Activated CD8-positive, alpha-beta memory T cell treated with anti-CD3 and anti-CD28 coated beads for 1 hour (primary cell): ENCODE results near the gene SNX27.
"Not testable (repeated sequence)": the region's sequence is repeated elsewhere in the genome, so short reads cannot be mapped to it uniquely, and the experiment has no call there.

Experiments
- DNase-seq, 2 donors: peaks; one replicate each; pipeline ENCODE4 v3.0.0-alpha.2; 2020; ENCODE audit warnings: low read depth in 1 of 2; ENCODE audit errors: extremely low read depth in 1 of 2

The SNX27 gene

DNA sequence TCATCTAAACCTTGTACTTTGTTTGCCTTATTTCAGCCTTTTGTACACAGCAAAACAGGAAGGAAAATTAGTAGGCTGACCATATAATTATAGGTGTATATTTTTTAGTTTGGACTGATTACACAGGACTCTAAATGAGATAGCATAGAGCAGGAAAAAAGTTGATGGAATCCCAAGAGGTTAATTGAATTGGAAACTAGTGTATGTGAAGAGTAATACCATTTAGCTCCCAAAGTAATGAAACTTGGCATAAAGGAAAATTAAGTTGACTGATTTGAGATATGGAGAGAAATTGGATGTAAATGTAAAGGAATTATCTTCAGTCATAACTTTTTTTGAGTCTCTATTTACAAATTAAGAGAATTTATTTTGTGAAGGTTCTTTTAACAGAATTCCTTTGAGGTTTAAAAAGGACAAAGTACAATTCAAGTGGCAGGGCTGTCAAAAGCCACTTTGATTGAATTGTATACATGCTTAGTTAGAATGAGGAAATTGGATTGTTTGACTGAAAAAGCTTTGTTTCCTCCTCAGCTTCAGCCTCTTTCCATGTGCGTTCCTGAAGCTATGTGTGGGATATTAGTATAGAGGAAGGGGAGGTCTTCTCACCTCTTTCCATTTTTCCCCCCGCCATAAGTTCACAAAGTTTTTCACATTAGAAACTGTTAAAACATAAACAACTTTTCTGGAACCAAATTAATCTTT, 26.4 kb downstream of the SNX27 start:
- DNase-seq: no peak

DNA sequence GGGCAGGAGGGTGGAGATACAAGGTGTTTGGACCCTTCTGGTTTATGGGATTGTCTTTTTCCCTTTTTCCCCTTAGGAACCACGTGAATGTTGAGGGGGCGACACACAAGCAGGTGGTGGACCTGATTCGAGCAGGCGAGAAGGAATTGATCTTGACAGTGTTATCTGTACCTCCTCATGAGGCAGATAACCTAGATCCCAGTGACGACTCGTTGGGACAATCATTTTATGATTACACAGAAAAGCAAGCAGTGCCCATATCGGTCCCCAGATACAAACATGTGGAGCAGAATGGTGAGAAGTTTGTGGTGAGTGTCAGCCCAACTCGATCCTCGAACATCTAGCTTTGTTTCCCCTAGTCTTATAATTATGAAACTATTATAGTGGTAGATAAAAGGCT, 27.0 kb downstream of the SNX27 start:
- DNase-seq: no peak

DNA sequence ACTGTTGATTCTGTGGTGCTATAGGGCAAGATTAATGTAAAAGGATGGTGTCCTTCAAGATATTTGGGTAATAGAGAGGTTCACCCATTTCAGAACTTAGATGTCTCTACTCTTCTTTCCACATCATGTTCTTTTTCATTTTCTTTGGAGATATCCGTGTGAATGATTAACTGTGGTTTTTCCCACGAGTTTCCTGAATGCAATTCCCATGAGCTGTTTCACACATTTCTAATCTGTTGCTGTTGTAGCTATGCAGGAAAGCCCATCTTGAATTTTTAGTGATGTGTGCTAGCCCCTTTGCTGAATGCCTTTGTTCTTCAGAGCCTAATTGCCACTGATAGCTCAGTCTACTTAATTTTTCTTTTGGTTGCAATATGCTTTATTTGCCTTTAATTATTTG, 27.6 kb downstream of the SNX27 start:
- no peak for DNase-seq

DNA sequence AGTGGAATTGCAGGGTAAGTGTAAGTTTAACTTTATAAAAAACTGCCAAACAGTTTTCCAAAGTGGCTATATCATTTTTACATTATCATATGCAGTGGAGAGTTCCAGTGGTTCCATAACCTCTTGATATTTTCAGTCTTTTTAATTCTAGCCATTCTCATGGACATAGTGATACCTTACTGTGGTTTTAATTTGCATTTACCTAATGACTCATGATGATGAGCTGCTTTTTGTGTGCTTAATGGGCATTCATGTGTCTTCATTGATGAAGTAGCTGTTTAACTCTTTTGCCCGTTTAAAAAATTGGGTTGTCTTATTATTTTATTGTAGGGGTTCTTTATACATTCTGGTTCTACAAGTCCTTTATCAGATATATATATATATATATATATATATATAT, 29.4 kb downstream of the SNX27 start:
- DNase-seq: no peak

DNA sequence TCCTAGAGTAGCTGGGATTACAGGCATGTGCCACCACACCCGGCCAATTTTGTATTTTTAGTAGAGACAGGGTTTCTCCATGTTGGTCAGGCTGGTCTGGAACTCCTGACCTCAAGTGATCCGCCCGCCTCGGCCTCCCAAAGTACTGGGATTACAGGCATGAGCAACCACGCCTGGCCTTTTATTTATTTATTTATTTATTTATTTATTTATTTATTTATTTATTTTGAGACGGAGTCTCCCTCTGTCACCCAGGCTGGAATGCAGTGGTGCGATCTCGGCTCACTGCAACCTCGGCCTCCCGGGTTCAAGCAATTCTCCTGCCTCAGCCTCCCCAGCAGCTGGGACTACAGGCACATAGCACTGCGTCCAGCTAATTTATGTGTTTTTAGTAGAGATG, 31.2 kb downstream of the SNX27 start:
- not testable (repeated sequence) for DNase-seq

DNA sequence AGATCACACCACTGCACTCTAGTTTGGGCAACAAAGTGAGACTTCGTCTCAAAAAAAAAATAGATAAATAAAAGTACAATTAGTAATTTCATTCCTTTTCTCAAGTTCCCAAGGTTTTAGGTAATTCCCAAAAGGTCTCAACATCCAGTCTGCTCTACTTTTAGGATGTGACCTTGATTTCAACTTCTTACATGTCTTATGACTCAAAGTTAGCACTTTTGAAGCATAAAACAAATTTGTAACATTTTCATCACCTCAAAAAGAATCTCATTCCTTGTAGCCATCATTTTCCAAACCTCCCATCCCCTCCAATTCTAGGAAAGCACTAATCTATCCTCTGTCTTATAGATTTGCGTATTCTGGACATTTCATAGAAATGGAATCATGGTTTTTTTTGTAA, 32.2 kb downstream of the SNX27 start:
- no peak for DNase-seq

DNA sequence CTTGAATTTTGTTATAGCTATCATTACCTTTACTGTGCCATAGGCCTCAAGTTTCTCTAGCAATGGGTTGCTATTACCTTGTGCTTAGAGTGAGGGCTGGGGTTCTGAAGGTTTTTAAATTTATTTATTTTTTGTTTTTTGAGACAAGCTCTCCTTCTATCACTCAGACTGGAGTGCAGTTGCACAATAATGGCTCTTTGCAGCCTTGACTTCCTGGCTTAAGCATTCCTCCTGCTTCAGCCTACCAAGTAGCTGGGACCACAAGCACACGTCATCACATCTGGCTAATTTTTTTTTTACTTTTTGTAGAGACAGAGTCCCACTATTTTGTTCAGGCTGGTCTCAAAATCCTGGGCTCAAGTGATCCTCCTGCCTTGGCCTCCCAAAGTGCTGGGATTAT, 41.5 kb downstream of the SNX27 start:
- no peak for DNase-seq

DNA sequence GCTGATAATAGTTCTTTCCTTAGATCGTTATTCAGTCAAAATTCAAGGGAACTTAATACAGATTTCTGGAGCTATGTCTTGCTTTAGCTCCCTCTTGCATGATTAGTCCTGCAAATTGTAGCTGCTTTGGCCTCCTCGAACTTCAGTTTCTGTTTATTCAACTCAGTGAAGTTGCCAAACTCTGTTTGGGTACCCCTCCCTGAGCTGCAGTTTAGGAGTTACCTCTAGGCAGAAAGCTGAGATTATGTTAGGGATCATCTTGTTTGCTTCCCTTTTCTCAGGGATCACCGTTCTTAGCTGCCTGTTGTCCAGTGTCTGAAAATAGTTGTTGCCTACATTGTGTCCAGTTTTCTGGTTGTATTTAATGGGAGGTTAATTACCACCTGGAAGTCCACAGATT, 43.5 kb downstream of the SNX27 start:
- no peak for DNase-seq

DNA sequence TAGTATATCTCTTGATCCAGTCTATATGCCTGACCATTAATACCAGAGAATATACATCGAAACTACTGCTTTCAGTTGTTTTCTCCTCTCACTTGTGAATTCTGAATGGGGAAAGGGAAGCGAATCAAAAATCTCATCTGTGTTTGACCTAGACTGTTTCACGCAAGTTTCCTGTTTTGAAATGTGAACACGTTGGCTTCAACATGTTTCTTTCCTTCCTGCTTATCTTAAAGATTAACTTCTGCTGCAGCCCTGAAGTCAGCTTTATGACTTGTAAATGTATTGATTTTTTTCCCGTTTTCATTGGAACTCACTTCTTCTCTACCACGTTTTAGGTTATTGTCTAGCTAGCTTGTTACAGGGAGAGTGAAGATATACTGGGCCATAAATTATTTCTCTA, 49.9 kb downstream of the SNX27 start:
- DNase-seq: no peak

DNA sequence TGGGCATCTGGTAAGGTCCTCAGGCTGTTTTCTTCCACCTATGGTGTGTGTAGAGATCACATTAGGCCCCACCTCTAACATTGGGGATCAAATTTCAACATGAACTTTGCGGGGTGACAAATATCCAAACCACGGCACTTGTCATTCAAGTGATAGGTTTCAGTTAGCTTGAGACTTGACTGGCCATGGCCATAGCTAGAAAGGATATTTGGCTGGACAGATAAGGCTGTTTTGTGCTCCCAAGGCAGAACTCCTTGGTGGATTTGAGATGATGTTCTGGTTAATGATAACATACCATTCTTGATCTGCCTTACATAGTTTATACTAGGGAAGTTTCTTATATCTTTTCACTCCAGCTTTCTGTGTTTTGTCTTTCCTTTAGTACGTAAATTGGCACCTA, 56.2 kb downstream of the SNX27 start:
- no peak for DNase-seq

DNA sequence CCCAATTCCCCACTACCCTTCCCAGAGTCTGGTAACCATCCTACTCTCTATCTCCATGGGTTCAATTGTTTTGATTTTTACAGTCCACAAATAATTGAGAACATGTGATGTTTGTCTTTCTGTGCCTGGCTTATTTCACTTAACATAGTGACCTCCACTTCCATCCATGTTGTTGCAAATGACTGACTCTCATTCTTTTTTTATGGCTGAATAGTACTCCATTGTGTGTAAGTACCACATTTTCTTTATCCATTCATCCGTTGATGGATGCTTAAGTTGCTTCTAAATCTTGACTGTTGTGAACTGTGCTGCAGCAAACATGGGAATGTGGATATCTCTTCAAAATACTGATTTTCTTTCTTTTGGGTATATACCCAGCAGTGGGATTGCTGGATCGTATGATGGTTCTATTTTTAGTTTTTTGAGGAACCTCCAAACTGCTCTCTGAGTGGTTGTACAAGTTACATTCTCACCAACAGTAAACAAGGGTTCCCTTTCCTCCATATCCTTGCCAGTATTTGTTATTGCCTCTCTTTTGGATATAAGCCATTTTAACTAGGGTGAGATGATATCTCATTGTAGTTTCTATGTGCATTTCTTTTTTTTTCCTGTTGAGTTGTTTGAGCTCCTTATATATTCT, 58.3 kb downstream of the SNX27 start:
- DNase-seq: not testable (repeated sequence)

DNA sequence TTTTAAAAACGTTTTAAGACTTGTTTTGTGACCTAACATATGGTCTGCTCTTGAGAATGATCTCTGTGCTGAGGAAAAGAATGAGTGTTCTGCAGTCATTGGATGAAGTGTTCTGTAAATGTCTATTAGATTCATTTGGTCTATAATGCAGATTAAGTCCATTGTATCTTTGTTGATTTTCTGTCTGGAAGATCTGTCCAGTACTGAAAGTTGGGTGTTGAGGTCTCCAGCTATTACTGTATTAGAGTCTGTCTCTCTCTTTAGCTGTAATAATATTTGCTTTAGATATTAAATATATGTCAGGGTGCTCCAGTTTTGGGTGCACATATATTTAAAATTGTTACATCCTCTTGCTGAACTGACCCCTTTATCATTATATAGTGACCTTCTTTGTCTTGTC, 61.6 kb downstream of the SNX27 start:
- no peak for DNase-seq

DNA sequence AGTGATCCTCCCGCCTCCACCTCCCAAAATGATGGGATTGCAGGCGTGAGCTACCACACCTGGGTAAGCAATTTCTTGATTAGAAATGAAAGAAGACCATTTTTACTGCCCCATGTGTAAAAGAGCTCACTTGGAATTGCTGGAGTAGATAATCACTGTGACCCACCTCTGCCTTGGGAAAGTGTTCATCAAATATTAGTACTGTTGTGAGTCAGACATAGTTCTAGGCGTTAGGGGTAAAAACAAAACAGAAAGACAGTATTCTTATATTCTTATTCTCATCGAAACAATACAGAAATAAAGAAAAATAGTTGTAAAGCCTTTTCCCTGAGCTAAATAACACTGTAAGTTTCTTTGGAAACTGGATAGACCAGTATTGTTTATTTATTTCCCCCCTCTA, 68.5 kb downstream of the SNX27 start:
- DNase-seq: no peak

DNA sequence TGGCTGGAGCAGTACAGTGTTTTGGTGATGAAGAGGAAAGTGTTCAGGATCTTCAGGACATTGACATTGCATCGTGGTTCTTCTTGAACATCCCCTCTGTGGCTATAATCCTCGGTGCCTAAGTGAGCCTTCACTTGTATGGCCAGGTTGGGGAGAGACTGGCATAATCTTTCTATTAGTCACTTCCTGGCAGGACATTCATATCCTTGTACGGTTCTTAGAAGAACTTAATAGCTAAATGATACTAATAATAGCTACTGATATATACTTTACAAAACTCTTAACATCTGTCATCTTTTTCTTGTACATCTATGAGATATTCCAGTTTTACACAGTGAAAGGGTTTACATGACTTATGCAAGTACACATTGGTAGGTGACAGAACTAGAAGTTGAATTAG, 69.0 kb downstream of the SNX27 start:
- DNase-seq: no peak

DNA sequence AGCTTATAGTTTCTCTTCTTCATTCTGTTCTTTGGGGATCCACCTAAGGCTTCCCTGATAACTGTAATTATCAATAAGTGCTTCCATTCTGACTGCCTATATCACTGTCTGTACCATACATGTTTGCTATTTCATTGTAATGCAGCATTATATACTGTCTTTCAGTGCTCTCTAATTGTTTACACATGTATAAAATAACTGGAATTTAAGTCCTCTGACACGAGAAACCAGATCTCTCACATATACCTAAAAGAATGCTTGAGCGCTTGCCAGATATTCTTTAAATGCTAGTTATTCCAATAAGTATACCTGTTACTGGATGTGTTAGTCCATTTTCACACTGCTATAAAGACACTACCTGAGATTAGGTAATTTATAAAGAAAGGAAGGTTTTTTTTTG, 70.1 kb downstream of the SNX27 start:
- no peak for DNase-seq

DNA sequence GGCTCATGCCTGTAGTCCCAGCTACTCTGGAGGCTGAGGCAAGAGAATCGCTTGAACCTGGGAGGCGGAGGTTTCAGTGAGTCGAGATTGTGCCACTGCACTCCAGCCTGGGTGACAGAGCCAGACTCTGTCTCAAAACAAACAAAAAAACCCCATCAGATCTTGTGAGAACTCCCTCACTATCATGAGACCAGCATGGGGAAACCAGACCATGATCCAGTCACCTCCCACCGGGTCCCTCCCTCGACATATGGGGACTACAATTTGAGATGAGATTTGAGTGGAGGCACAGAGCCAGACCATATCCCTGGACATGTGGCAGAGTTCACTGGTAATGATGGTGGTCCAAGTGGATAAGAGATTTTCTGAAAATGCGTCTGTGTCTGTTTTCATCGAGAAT, 71.1 kb downstream of the SNX27 start:
- DNase-seq: not testable (repeated sequence)

DNA sequence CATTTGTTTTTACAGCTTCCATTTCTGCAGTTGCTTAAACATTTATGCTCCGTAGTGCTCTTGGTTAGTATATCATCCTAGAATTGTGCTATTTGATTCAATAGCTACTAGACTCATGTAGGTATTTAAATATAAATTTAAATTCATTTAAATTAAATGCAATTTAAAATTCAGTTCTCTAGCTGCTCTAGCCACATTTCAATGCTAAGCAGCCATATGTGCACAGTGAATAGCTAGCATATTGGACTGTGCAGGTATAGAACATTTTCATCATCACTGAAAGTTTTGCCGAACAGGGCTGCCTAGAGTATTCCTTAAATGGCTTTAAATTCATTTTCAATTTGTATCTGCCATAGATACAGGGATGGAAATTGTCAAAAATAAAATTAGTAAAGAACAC, 72.3 kb downstream of the SNX27 start:
- no peak for DNase-seq

DNA sequence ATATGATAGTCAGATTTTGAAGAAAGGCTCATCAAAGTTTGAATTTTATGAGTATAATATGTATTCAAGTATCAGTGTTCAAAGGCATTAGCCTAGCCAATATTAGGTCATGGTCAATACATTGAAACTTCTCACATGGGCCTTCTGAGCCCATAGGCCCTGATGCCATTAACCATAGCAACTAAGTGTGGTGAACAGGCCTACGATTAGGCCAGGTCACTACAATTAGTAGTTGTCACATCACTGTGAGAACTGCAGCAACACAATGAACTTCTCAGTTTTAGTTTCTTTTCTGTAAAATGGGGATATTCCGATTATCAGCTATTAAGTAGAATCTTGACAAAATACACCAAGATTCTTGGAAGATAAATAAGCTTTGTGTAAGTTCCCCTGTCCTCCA, 74.7 kb downstream of the SNX27 start:
- DNase-seq: no peak

DNA sequence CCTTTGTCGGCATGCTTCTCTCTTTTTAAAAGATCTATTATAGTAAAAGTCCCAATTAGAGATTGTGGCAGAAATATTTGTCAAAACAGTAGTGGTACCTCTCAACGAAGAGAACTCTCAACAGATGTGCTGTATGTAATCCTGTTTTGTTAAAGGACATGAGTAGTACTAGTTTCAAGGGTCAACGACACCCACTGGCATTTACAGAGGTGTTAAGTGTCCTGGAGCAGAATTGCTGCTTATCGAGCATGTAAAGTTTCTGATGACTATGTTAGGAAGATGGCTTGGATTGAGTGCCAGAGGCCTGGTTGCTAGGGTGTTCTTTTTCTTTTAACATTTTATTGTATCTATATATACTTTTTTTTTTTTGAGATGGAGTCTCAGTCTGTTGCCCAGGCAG, 77.6 kb downstream of the SNX27 start:
- DNase-seq: no peak

DNA sequence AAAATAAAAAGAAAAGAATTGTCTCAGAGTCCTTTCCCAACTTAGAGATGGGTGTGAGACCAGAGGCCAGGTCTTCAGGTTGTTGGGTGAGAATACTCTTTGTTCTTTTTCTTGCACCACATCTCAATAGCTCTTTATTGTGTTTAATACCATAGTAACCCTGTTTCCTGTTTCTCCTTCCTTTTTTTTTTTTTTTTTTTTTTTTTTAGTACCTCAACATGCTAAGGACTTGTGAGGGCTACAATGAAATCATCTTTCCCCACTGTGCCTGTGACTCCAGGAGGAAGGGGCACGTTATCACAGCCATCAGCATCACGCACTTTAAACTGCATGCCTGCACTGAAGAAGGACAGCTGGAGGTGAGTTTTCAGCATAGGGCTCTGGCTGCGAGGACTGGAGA, 80.4 kb downstream of the SNX27 start:
- no peak for DNase-seq

DNA sequence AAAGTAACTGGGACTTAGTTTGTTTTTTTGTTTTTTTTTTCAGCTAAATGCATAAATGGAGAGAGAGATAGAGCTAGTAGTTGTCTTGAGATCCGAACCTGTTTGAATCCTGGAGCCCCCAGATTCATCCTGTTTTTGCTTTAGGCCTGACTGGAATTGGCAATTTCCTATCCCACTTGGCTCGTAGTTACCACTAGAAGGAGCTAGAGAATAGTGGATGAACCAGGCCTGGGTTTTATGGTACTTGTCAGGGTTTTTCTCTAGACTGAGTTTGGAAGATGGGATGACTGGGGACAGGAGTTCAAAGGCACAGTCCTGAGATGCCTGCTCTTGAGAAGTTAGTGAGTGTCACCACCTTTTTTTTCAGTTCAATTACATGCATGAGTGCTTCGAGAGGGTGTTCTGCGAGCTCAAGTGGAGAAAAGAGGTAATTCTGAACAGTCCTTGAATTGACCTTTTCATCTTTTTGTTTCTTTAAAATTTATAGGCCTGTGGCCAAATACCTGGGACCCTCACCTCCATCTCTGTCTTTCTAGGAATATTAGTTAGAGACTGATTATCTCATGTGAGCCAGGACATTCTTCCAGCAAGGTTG, 81.3 kb downstream of the SNX27 start:
- DNase-seq: no peak

DNA sequence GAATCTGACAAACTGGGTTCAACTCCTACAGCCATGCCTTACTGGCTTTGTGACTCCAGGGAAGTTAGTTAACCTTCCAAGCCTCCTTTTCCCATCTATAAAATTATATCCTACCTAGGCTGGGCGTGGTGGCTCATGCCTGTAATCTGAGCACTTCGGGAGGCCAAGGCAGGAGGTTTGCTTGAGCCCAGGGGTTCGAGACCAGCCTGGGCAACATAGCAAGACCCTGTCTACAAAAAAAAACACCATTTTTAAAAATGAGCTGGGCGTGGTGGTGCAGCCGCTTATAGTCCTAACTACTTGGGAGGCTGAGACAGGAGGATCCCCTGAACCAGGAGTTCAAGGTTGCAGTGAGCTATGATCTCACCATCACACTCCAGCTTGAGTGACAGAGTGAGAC, 89.7 kb downstream of the SNX27 start:
- no peak for DNase-seq

DNA sequence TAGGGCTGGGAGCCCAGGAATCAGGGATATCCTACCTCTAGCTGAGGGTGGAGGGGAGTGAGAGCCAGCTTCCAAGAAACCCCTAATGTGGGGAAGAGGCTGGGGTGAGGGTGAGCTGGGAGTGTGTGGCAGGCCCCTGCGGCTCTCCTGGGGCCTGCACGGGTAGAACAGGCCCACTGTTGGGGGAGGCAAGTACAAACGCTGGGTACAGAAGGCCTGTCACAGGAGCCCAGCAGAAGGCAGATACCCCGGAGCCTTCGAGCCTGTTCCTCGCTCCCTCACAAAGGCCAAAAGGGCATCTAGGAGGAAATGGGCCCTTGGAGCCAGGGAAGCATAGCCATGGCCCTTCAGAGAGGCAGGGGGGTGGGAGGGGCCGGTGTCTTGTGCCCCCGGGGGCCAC, 91.1 kb downstream of the SNX27 start:
- no peak for DNase-seq
